ENCODE measurements around the gene PTH1R.

Gene PTH1R

GRCh38 chr3:46852839-46853355 lies 24.6 kb upstream of the PTH1R start:
- Histone ChIP-seq H3K4me1 (ENCODE audit: low read length) (no peaks in the 10 kb centered on the region), H2AFZ (ENCODE audit: low read depth, low read length) (no peak overlapping the region), H3K79me2 (ENCODE audit: low read length) (no peaks in the 10 kb centered on the region), H3K36me3 (replicated peaks; ENCODE audit: low read depth, low read length) (no peaks in the 10 kb centered on the region), H3K9me3 (ENCODE audit: insufficient read depth, low read length) (no peaks in the 10 kb centered on the region), H4K20me1 (ENCODE audit: insufficient read depth, low read length) (no peaks in the 10 kb centered on the region), H3K4me2 (ENCODE audit: low read length) (no peak overlapping the region), H3K4me3 (ENCODE audit: low read length) (no peak overlapping the region), H3K27me3 (ENCODE audit: low read depth, low read length) (peaks cover 18% of the 10 kb centered on the region), H3K9ac (ENCODE audit: low read length) (no peak overlapping the region), H3K27ac (ENCODE audit: low read length) (no peak overlapping the region)
- no peak for TF ChIP-seq CTCF (IDR thresholded peaks at IDR 0.05; ENCODE audit: low read depth, low read length)
- no peak for TF ChIP-seq EZH2phosphoT487 (IDR thresholded peaks at IDR 0.05; ENCODE audit: low read depth)

GRCh38 chr3:46853441-46854415 lies 23.8 kb upstream of the PTH1R start:
- Histone ChIP-seq H3K27ac (ENCODE audit: low read length) (no peak overlapping the region), H3K4me3 (ENCODE audit: low read length) (no peak overlapping the region), H4K20me1 (ENCODE audit: insufficient read depth, low read length) (no peaks in the 10 kb centered on the region), H3K36me3 (replicated peaks; ENCODE audit: low read depth, low read length) (no peaks in the 10 kb centered on the region), H3K9ac (ENCODE audit: low read length) (no peak overlapping the region), H3K4me2 (ENCODE audit: low read length) (no peak overlapping the region), H3K27me3 (ENCODE audit: low read depth, low read length) (peaks cover 26% of the 10 kb centered on the region), H3K79me2 (ENCODE audit: low read length) (no peaks in the 10 kb centered on the region), H3K4me1 (ENCODE audit: low read length) (no peaks in the 10 kb centered on the region), H2AFZ (ENCODE audit: low read depth, low read length) (no peak overlapping the region), H3K9me3 (ENCODE audit: insufficient read depth, low read length) (no peaks in the 10 kb centered on the region)
- TF ChIP-seq CTCF (IDR thresholded peaks at IDR 0.05; ENCODE audit: low read depth, low read length) (no peak), EZH2phosphoT487 (IDR thresholded peaks at IDR 0.05; ENCODE audit: low read depth) (no peak)

GRCh38 chr3:46854555-46854991 lies 22.9 kb upstream of the PTH1R start:
- H3K4me2 ChIP-seq (ENCODE audit: low read length) = no peak overlapping the region
- no peaks in the 10 kb centered on the region for H3K9me3 ChIP-seq (ENCODE audit: insufficient read depth, low read length)
- H3K79me2 ChIP-seq (ENCODE audit: low read length) = no peaks in the 10 kb centered on the region
- no peaks in the 10 kb centered on the region for H3K36me3 ChIP-seq (replicated peaks; ENCODE audit: low read depth, low read length)
- H3K4me3 ChIP-seq (ENCODE audit: low read length) = no peak overlapping the region
- peaks cover 29% of the 10 kb centered on the region for H3K27me3 ChIP-seq (ENCODE audit: low read depth, low read length)
- no peak overlapping the region for H3K9ac ChIP-seq (ENCODE audit: low read length)
- H3K4me1 ChIP-seq (ENCODE audit: low read length) = no peaks in the 10 kb centered on the region
- TF ChIP-seq EZH2phosphoT487 (IDR thresholded peaks at IDR 0.05; ENCODE audit: low read depth) = no peak
- TF ChIP-seq CTCF (IDR thresholded peaks at IDR 0.05; ENCODE audit: low read depth, low read length) = peak; percentile 24
- no peaks in the 10 kb centered on the region for H4K20me1 ChIP-seq (ENCODE audit: insufficient read depth, low read length)
- H3K27ac ChIP-seq (ENCODE audit: low read length) = no peak overlapping the region
- no peak overlapping the region for H2AFZ ChIP-seq (ENCODE audit: low read depth, low read length)

Data from OCI-LY3 (cell line).